Measurements from ENCODE around the gene UGT1A4. TPM values are rescaled to one million over a fixed set of nuclear protein-coding genes. Genes with fewer than 3 reads are reported as not detected.
A peak's percentile ranks its signal among the peaks of the same experiment; 100 is the strongest.
"Not testable (repeated sequence)": the region's sequence is repeated elsewhere in the genome, so short reads cannot be mapped to it uniquely, and the experiment has no call there.

The UGT1A4 gene
- total RNA-seq, 2 donors from 2014 or later = not detected

DNA sequence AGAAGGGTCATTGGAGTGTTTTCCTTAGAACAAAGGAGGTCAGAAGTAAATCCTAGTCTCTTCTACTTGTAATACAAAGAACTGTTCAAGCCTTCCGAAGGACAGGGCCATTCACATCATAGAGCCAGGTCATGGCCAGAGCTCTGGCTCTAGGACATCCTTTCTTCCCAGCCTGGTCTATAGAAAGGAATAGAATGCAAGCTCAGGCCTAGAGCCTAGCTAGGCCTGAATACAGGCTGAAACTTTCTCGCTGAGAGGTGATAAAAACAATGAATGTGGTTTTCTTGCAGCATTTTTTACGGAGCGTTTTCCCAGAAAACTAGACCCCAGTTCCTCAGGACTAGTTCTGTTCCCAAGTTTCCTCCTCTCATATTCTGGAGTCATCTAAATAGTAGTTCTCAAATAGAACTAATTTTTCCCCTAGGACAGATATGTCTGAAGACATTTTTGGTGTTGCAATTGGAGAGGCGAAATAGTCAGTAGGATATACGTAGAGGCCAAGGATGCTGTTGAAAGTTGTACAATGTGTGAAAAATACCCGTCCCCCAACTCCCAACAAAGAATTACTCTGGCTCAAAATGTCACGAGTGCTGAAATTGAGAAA is 19.0 kb upstream of the UGT1A4 start:
- Histone ChIP-seq H3K4me3 (no peak overlapping the region), H3K27ac (peak overlapping the region in 1 of 2 donors; percentile 18), H3K4me1 (ENCODE audit: control insufficient read depth in 1 of 2, low read depth in 2 of 2) (peaks cover 0 to 5% of the 10 kb centered on the region in 2 donors), H3K27me3 (replicated peaks; ENCODE audit: insufficient read depth) (no peaks in the 10 kb centered on the region), H3K9me3 (no peaks in the 10 kb centered on the region), H3K36me3 (no peaks in the 10 kb centered on the region)
- DNase-seq (ENCODE audit: low spot score) = no peak
- ATAC-seq (ENCODE audit: insufficient number of reproducible peaks, low FRiP score, low read depth) = no peak
- no peak for TF ChIP-seq CTCF (IDR thresholded peaks at IDR 0.05)

- Histone ChIP-seq H3K27ac (peak overlapping the region in 1 of 2 donors; percentile 18), H3K27me3 (replicated peaks; ENCODE audit: insufficient read depth) (no peaks in the 10 kb centered on the region), H3K4me3 (no peak overlapping the region), H3K9me3 (no peaks in the 10 kb centered on the region), H3K36me3 (no peaks in the 10 kb centered on the region), H3K4me1 (ENCODE audit: control insufficient read depth in 1 of 2, low read depth in 2 of 2) (peaks cover 0 to 5% of the 10 kb centered on the region in 2 donors)
- TF ChIP-seq CTCF (IDR thresholded peaks at IDR 0.05) = no peak
- DNase-seq (ENCODE audit: low spot score) (no peak), ATAC-seq (ENCODE audit: insufficient number of reproducible peaks, low FRiP score, low read depth) (peak; percentile 76)
Measured at GRCh38 chr2:233700028-233700635, 18.4 kb upstream of the UGT1A4 start.

DNA sequence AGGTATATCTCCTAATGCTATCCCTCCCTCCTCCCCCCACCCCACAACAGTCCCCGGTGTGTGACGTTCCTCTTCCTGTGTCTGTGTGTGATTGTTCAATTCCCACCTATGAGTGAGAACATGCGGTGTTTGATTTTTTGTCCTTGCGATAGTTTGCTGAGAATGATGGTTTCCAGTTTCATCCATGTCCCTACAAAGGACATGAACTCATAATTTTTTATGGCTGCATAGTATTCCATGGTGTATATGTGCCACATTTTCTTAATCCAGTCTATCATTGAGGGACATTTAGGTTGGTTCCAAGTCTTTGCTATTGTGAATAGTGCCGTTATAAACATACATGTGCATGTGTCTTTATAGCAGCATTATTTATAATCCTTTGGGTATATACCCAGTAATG is 17.7 kb upstream of the UGT1A4 start:
- not testable (repeated sequence) for H3K27ac ChIP-seq; H3K4me1 ChIP-seq (ENCODE audit: control insufficient read depth in 1 of 2, low read depth in 2 of 2); H3K4me3 ChIP-seq; H3K36me3 ChIP-seq; DNase-seq (ENCODE audit: low spot score); H3K27me3 ChIP-seq (replicated peaks; ENCODE audit: insufficient read depth); ATAC-seq (ENCODE audit: insufficient number of reproducible peaks, low FRiP score, low read depth); H3K9me3 ChIP-seq

DNA sequence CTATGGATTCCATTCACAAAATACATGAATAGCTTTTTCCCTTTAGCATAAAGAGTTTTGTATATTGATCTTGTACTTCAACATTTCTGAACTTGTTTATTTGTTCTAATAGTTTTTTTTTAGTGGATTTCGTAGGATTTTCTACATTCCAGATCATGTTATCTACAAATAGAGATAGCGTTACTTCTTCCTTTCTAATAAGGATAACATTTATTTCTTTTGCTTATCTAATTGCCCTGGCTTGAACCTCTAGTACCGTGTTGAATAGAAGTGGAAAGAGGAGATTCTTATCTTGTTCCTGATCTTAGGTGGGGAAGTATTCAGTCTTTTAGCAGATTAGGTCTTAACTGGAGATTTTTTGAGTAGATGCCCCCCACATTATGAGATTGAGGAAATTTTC is 16.3 kb upstream of the UGT1A4 start:
- no peak for TF ChIP-seq CTCF (IDR thresholded peaks at IDR 0.05)
- no peak for ATAC-seq (ENCODE audit: insufficient number of reproducible peaks, low FRiP score, low read depth)
- no peak for DNase-seq (ENCODE audit: low spot score)
- H3K4me1 ChIP-seq (ENCODE audit: control insufficient read depth in 1 of 2, low read depth in 2 of 2) = peaks cover 0 to 7% of the 10 kb centered on the region in 2 donors
- H3K4me3 ChIP-seq = no peak overlapping the region
- no peaks in the 10 kb centered on the region for H3K9me3 ChIP-seq
- H3K27ac ChIP-seq = no peak overlapping the region
- no peaks in the 10 kb centered on the region for H3K36me3 ChIP-seq
- H3K27me3 ChIP-seq (replicated peaks; ENCODE audit: insufficient read depth) = no peaks in the 10 kb centered on the region

DNA sequence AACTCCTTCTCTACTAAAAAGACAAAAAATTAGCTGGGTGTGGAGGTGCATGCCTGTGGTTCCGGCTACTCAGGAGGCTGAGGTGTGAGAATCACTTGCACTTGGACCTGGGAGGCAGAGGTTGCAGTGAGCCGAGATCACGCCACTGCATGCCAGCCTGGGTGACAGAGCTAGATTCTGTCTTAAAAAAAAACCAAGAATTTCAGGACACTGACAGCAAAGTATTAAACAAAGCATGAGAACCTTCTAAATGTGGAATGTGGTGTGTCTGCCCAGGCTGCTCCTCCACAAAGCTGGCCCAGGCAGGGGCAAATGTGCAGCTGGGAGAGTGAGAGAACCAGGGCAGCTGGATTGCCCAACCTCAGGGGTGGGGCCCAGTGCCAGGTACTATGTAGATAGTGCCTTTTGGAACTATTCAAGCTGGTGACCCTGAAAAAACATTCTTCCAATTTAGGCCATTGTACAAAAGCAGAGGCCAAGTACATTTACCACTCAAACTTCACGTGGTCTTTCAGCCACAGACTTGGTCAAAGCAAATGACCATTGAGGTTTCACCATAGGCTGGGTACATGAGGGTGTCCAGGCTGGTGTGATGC is 12.5 kb upstream of the UGT1A4 start:
- no peak for ATAC-seq (ENCODE audit: insufficient number of reproducible peaks, low FRiP score, low read depth)
- Histone ChIP-seq H3K27ac (peak overlapping the region in 1 of 2 donors; percentile 4), H3K27me3 (replicated peaks; ENCODE audit: insufficient read depth) (no peaks in the 10 kb centered on the region)

More for the DNA sequence above, 12.5 kb upstream of the UGT1A4 start:
- Histone ChIP-seq H3K9me3 (no peaks in the 10 kb centered on the region), H3K36me3 (no peaks in the 10 kb centered on the region), H3K4me3 (no peak overlapping the region), H3K4me1 (ENCODE audit: control insufficient read depth in 1 of 2, low read depth in 2 of 2) (peaks cover 0 to 4% of the 10 kb centered on the region in 2 donors)
- TF ChIP-seq CTCF (IDR thresholded peaks at IDR 0.05) = no peak
- no peak for DNase-seq (ENCODE audit: low spot score)

Data from thoracic aorta (tissue), 2 donors.